Gastrocnemius medialis (tissue), 4 donors: Measurements from ENCODE around the gene HS3ST2.

Experiments used
- POLR2A ChIP-seq, 2 donors: fragments of 450-650 bp; IDR thresholded peaks; one replicate each; pipeline ENCODE4 v1.6.1; 2017; ENCODE audit warnings: antibody characterized with exemption in 2 of 2, mild to moderate bottlenecking in 2 of 2, moderate library complexity in 2 of 2
- TF ChIP-seq, protein P1 (sequence below), 5 experiments: fragments of 450-650 bp in 3 of 5; fragments of 200-600 bp in 2 of 5; sonication (generic) in 2 of 5; IDR thresholded peaks in 4 of 5; conservative IDR thresholded peaks in 1 of 5; 1 replicate in 4 of 5; 2 replicates in 1 of 5; pipeline ENCODE4 v1.5.1; 2016 to 2019; ENCODE audit warnings: antibody characterized with exemption in 5 of 5, mild to moderate bottlenecking in 3 of 5, moderate library complexity in 3 of 5

GRCh38 chr16:22938647-22939046, 124.7 kb downstream of the HS3ST2 start:
- TF ChIP-seq, protein P1, sequence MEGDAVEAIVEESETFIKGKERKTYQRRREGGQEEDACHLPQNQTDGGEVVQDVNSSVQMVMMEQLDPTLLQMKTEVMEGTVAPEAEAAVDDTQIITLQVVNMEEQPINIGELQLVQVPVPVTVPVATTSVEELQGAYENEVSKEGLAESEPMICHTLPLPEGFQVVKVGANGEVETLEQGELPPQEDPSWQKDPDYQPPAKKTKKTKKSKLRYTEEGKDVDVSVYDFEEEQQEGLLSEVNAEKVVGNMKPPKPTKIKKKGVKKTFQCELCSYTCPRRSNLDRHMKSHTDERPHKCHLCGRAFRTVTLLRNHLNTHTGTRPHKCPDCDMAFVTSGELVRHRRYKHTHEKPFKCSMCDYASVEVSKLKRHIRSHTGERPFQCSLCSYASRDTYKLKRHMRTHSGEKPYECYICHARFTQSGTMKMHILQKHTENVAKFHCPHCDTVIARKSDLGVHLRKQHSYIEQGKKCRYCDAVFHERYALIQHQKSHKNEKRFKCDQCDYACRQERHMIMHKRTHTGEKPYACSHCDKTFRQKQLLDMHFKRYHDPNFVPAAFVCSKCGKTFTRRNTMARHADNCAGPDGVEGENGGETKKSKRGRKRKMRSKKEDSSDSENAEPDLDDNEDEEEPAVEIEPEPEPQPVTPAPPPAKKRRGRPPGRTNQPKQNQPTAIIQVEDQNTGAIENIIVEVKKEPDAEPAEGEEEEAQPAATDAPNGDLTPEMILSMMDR (IDR thresholded peaks at IDR 0.05 in 4 of 5, conservative IDR thresholded peaks at IDR 0.05 in 1 of 5) = no peak
- no peak for TF ChIP-seq POLR2A (IDR thresholded peaks at IDR 0.05)
